ENCODE results near the gene MYOZ3. TPM values are rescaled to one million over a fixed set of nuclear protein-coding genes. Genes with fewer than 3 reads are reported as not detected.

Gene MYOZ3
- total and polyA plus RNA-seq, 2 experiments from 2014 or later, result 1.1 to 1.8 TPM

DNA sequence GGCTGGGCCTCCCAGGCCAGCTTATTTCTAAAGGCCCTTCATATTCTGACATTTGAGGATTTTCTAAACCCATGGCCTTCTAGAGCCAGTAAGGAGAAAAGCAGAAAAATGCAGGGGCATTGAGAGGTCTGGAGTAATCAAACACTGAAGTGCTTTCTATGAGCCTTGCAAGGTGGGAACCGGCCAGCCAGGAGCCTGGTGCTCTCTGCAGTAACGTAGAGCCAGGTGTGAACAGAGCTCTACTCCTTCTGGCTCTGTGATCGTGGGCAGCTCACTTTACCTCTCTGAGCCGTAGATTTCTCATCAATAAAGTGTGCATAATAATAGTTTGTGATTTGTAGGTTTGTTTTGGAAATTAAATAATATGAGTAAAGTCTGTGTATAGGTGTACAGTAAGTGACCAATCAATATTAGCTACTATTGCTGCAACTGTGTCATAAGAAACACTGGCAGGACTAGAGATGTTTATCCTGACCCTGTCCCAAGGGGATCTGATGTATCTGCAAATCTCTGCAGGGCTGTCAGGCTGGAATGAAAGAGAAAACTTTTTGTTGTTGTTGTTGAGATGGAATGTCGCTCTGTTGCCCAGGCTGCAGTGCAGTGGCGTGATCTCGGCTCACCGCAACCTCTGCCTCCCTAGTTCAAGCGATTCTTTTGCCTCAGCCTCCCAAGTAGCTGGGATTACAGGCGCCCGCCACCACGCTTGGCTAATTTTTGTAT lies 17.9 kb upstream of the MYOZ3 start:
- peaks cover 74% of the 10 kb centered on the region for H3K4me1 ChIP-seq (ENCODE audit: insufficient read depth)

DNA sequence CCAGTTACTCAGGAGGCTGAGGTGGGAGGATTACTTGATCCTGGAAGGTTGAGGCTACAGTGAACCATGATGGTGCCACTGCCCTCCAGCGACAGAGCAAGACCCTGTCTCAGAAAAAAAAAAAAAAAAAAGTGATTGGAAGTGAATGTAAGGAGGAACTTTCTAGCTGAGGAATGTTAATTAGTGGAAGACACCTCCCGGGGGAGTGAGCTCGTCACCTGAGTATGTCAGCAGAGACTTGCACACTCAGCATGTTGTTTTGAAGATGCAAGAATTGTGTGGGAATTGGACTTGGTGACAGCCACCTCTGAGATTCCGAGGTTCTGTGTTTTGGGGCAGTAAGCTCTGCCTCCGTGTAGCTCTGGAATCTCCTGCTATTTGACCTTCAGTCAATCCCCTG lies 17.0 kb upstream of the MYOZ3 start:
- no peak for DNase-seq (ENCODE audit: low spot score)
- 68% methylated on average over 5 of the region's 5 CpGs for WGBS (ENCODE audit: low lambda C conversion rate, missing lambda C conversion rate)
- H3K27ac ChIP-seq, result peak overlapping the region; percentile 45
- no peak overlapping the region for H3K4me3 ChIP-seq
- H3K27me3 ChIP-seq, result no peaks in the 10 kb centered on the region
- no peaks in the 10 kb centered on the region for H4K20me1 ChIP-seq (ENCODE audit: insufficient read depth, poor library complexity, severe bottlenecking)
- H3K36me3 ChIP-seq (replicated peaks; ENCODE audit: insufficient read depth, low read depth), result no peaks in the 10 kb centered on the region
- no peak overlapping the region for H2AFZ ChIP-seq
- peak overlapping the region; percentile 29 for H3K4me2 ChIP-seq
- H3K9me3 ChIP-seq (ENCODE audit: low read depth), result no peaks in the 10 kb centered on the region
- peaks cover 65% of the 10 kb centered on the region for H3K4me1 ChIP-seq (ENCODE audit: insufficient read depth)
- TF ChIP-seq, protein P1, sequence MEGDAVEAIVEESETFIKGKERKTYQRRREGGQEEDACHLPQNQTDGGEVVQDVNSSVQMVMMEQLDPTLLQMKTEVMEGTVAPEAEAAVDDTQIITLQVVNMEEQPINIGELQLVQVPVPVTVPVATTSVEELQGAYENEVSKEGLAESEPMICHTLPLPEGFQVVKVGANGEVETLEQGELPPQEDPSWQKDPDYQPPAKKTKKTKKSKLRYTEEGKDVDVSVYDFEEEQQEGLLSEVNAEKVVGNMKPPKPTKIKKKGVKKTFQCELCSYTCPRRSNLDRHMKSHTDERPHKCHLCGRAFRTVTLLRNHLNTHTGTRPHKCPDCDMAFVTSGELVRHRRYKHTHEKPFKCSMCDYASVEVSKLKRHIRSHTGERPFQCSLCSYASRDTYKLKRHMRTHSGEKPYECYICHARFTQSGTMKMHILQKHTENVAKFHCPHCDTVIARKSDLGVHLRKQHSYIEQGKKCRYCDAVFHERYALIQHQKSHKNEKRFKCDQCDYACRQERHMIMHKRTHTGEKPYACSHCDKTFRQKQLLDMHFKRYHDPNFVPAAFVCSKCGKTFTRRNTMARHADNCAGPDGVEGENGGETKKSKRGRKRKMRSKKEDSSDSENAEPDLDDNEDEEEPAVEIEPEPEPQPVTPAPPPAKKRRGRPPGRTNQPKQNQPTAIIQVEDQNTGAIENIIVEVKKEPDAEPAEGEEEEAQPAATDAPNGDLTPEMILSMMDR (IDR thresholded peaks at IDR 0.05; ENCODE audit: poor library complexity), result no peak
- no peak for TF ChIP-seq EZH2 (IDR thresholded peaks at IDR 0.05; ENCODE audit: borderline replicate concordance)
- TF ChIP-seq EZH2phosphoT487 (IDR thresholded peaks at IDR 0.05; ENCODE audit: low read depth, severe bottlenecking, unreplicated experiment), result no peak
- H3K9me2 ChIP-seq (replicated peaks; ENCODE audit: insufficient read depth), result no peaks in the 10 kb centered on the region
- peaks cover 49% of the 10 kb centered on the region for H3K79me2 ChIP-seq

More for the DNA sequence above, 17.9 kb upstream of the MYOZ3 start:
- Histone ChIP-seq H3K4me3 (no peak overlapping the region), H4K20me1 (ENCODE audit: insufficient read depth, poor library complexity, severe bottlenecking) (no peaks in the 10 kb centered on the region), H3K79me2 (peaks cover 49% of the 10 kb centered on the region), H2AFZ (no peak overlapping the region), H3K9me2 (replicated peaks; ENCODE audit: insufficient read depth) (no peaks in the 10 kb centered on the region), H3K27me3 (no peaks in the 10 kb centered on the region), H3K9me3 (ENCODE audit: low read depth) (no peaks in the 10 kb centered on the region), H3K4me2 (peak overlapping the region; percentile 67), H3K36me3 (replicated peaks; ENCODE audit: insufficient read depth, low read depth) (no peaks in the 10 kb centered on the region), H3K27ac (peak overlapping the region; percentile 54)
- DNase-seq (ENCODE audit: low spot score), result no peak
- WGBS (ENCODE audit: low lambda C conversion rate, missing lambda C conversion rate), result 91% methylated on average over 12 of the region's 12 CpGs
- TF ChIP-seq, protein P1 (IDR thresholded peaks at IDR 0.05; ENCODE audit: poor library complexity), result no peak
- no peak for TF ChIP-seq EZH2 (IDR thresholded peaks at IDR 0.05; ENCODE audit: borderline replicate concordance)
- TF ChIP-seq EZH2phosphoT487 (IDR thresholded peaks at IDR 0.05; ENCODE audit: low read depth, severe bottlenecking, unreplicated experiment), result no peak

DNA sequence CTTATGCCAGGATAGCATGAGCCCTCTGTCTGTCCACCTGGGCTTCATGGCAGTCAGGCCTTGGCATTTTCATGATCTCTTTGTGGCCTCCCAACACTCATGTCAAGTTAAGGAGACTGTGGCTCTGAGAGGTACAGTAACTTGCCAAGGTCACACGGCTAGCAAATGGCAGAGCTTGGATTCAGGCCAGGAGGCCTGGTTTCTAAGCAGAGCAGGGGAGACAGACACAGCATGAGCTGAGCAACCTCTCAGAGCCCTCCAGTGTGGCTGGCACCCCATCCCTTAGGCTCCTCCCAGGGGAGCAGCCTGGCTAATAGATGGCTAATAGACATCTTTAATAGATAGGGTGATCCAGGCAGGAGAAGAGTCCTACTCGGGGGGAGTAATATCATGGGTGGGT lies 16.5 kb upstream of the MYOZ3 start:
- Histone ChIP-seq H3K9me2 (replicated peaks; ENCODE audit: insufficient read depth) (no peaks in the 10 kb centered on the region), H3K9me3 (ENCODE audit: low read depth) (no peaks in the 10 kb centered on the region), H3K36me3 (replicated peaks; ENCODE audit: insufficient read depth, low read depth) (no peaks in the 10 kb centered on the region), H4K20me1 (ENCODE audit: insufficient read depth, poor library complexity, severe bottlenecking) (no peaks in the 10 kb centered on the region), H2AFZ (no peak overlapping the region), H3K4me1 (ENCODE audit: insufficient read depth) (peaks cover 61% of the 10 kb centered on the region), H3K4me3 (no peak overlapping the region), H3K4me2 (peak overlapping the region; percentile 26), H3K79me2 (peaks cover 49% of the 10 kb centered on the region), H3K27me3 (no peaks in the 10 kb centered on the region), H3K27ac (peak overlapping the region; percentile 45)
- no peak for DNase-seq (ENCODE audit: low spot score)
- 78% methylated on average over 2 of the region's 2 CpGs for WGBS (ENCODE audit: low lambda C conversion rate, missing lambda C conversion rate)
- TF ChIP-seq, protein P1 (IDR thresholded peaks at IDR 0.05; ENCODE audit: poor library complexity), result no peak
- no peak for TF ChIP-seq EZH2 (IDR thresholded peaks at IDR 0.05; ENCODE audit: borderline replicate concordance)
- no peak for TF ChIP-seq EZH2phosphoT487 (IDR thresholded peaks at IDR 0.05; ENCODE audit: low read depth, severe bottlenecking, unreplicated experiment)

All from hepatocyte (in vitro differentiated cells).